Smooth muscle cell (in vitro differentiated cells): ENCODE measurements around the gene RTKN2. TPM values are rescaled to one million over a fixed set of nuclear protein-coding genes. Genes with fewer than 3 reads are reported as not detected.
A peak's percentile ranks its signal among the peaks of the same experiment; 100 is the strongest.
"Not testable (repeated sequence)": the region's sequence is repeated elsewhere in the genome, so short reads cannot be mapped to it uniquely, and the experiment has no call there.

Experiments used
- DNase-seq: peaks from one replicate; lab custom pipeline; 2025; ENCODE audit not compliant: unreplicated experiment; lab: John Stamatoyannopoulos, UW
- H2AFZ ChIP-seq: fragments of 200-600 bp; sonication (generic); 2 replicates; pipeline ENCODE4 v1.6.0; 2016; ENCODE audit warnings: antibody characterized with exemption, low read depth, mild to moderate bottlenecking
- H3F3A ChIP-seq: fragments of 200-600 bp; sonication (generic); 2 replicates; pipeline ENCODE4 v1.6.0; 2017; ENCODE audit warnings: antibody characterized with exemption, low read depth
- H3K27ac ChIP-seq: fragments of 200-600 bp; sonication (generic); 2 replicates; pipeline ENCODE4 v1.5.1; 2016; ENCODE audit warnings: low read depth, mild to moderate bottlenecking
- H3K27me3 ChIP-seq: fragments of 200-600 bp; sonication (generic); 2 replicates; pipeline ENCODE4 v1.6.1; 2016; ENCODE audit warnings: low read depth, mild to moderate bottlenecking
- H3K36me3 ChIP-seq: fragments of 200-600 bp; sonication (generic); 2 replicates; pipeline ENCODE4 v1.5.1; 2016; ENCODE audit warnings: low read depth
- H3K4me1 ChIP-seq: fragments of 200-600 bp; sonication (generic); 2 replicates; pipeline ENCODE4 v1.5.1; 2016; ENCODE audit warnings: low read depth
- H3K4me2 ChIP-seq: fragments of 200-600 bp; sonication (generic); 2 replicates; pipeline ENCODE4 v1.6.0; 2016; ENCODE audit warnings: mild to moderate bottlenecking
- H3K4me3 ChIP-seq: fragments of 200-600 bp; sonication (generic); 2 replicates; pipeline ENCODE4 v1.5.1; 2016; ENCODE audit warnings: mild to moderate bottlenecking
- H3K79me2 ChIP-seq: fragments of 200-600 bp; sonication (generic); 2 replicates; pipeline ENCODE4 v1.6.0; 2016; ENCODE audit warnings: low read depth, mild to moderate bottlenecking
- H3K9ac ChIP-seq: fragments of 200-600 bp; sonication (generic); 2 replicates; pipeline ENCODE4 v1.6.0; 2016; ENCODE audit warnings: low read depth
- H3K9me3 ChIP-seq: fragments of 200-600 bp; sonication (generic); replicated peaks from 2 replicates; pipeline ENCODE4 v1.5.1; 2016; ENCODE audit warnings: low read depth
- H4K20me1 ChIP-seq: fragments of 200-600 bp; sonication (generic); 2 replicates; pipeline ENCODE4 v1.6.0; 2016; ENCODE audit warnings: low read depth
- CTCF ChIP-seq: fragments of 200-600 bp; sonication (generic); IDR thresholded peaks from 2 replicates; pipeline ENCODE4 v1.5.1; 2017; ENCODE audit warnings: borderline replicate concordance, mild to moderate bottlenecking, antibody characterized with exemption; ENCODE audit not compliant: insufficient read depth, poor library complexity, severe bottlenecking
- WGBS: methylation state at CpG from one replicate; pipeline ENCODE4 v1.1.7; 2016; ENCODE audit warnings: low lambda C conversion rate; 5-methylcytosine and 5-hydroxymethylcytosine counted together
- polyA plus RNA-seq: library from polyadenylated mRNA; unstranded; fragments of >200 nt; fragmentation: Nextera tagmentation; extraction: Ambion mirVana; gene quantifications from 2 replicates; pipeline ENCODE4 v1.2.1, GENCODE V29; 2016
- total RNA-seq: library from RNA; depleted of rRNA; stranded (reverse); fragments of >200 nt; gene quantifications from 2 replicates; pipeline ENCODE4 v1.2.3, GENCODE V29; 2014

RTKN2 gene
- total and polyA plus RNA-seq, 2 experiments from 2014 or later, result 1.6 to 4.9 TPM

GRCh38 chr10:62303922-62304321, 35.3 kb upstream of the RTKN2 start:
- no peak overlapping the region for H2AFZ ChIP-seq
- H3K9me3 ChIP-seq, result no peaks in the 10 kb centered on the region
- no peaks in the 10 kb centered on the region for H3K36me3 ChIP-seq
- H3K4me1 ChIP-seq, result no peaks in the 10 kb centered on the region
- no peak overlapping the region for H3K4me3 ChIP-seq
- H3K79me2 ChIP-seq, result no peaks in the 10 kb centered on the region
- no peak for DNase-seq
- H3K27me3 ChIP-seq, result no peaks in the 10 kb centered on the region
- TF ChIP-seq CTCF, result no peak
- no peak overlapping the region for H3K27ac ChIP-seq
- H3K9ac ChIP-seq, result no peak overlapping the region
- 96% methylated on average over 7 of the region's 7 CpGs for WGBS
- H3F3A ChIP-seq, result no peaks in the 10 kb centered on the region
- no peak overlapping the region for H3K4me2 ChIP-seq
- no peaks in the 10 kb centered on the region for H4K20me1 ChIP-seq

GRCh38 chr10:62302760-62303159, 34.1 kb upstream of the RTKN2 start:
- Histone ChIP-seq H3K9me3 (no peaks in the 10 kb centered on the region), H4K20me1 (no peaks in the 10 kb centered on the region), H3K27ac (no peak overlapping the region), H3K4me1 (no peaks in the 10 kb centered on the region), H2AFZ (peak overlapping the region; percentile 15), H3K9ac (no peak overlapping the region), H3F3A (no peaks in the 10 kb centered on the region), H3K4me2 (no peak overlapping the region), H3K79me2 (no peaks in the 10 kb centered on the region), H3K27me3 (no peaks in the 10 kb centered on the region), H3K36me3 (no peaks in the 10 kb centered on the region), H3K4me3 (no peak overlapping the region)
- no peak for DNase-seq
- TF ChIP-seq CTCF, result no peak
- 86% methylated on average over 4 of the region's 4 CpGs for WGBS

- DNase-seq, result no peak
- no peak overlapping the region for H3K4me2 ChIP-seq
- TF ChIP-seq CTCF, result no peak
- no peaks in the 10 kb centered on the region for H4K20me1 ChIP-seq
- no peaks in the 10 kb centered on the region for H3K9me3 ChIP-seq
- H2AFZ ChIP-seq, result no peak overlapping the region
- no peaks in the 10 kb centered on the region for H3K79me2 ChIP-seq
- no peak overlapping the region for H3K27ac ChIP-seq
- no peak overlapping the region for H3K9ac ChIP-seq
- 74% methylated on average over 5 of the region's 5 CpGs for whole genome bisulfite sequencing
- H3K4me1 ChIP-seq, result no peaks in the 10 kb centered on the region
- peaks cover 9% of the 10 kb centered on the region for H3K27me3 ChIP-seq
- no peaks in the 10 kb centered on the region for H3F3A ChIP-seq
- no peaks in the 10 kb centered on the region for H3K36me3 ChIP-seq
- H3K4me3 ChIP-seq, result no peak overlapping the region
Observed at GRCh38 chr10:62297857-62298256, 29.2 kb upstream of the RTKN2 start.

GRCh38 chr10:62284221-62284620, 15.6 kb upstream of the RTKN2 start:
- H3K4me2 ChIP-seq, result no peak overlapping the region
- H3K9me3 ChIP-seq, result no peaks in the 10 kb centered on the region
- H3K79me2 ChIP-seq, result no peaks in the 10 kb centered on the region
- H3F3A ChIP-seq, result no peaks in the 10 kb centered on the region
- no peak for DNase-seq
- no peak overlapping the region for H3K27ac ChIP-seq
- H3K9ac ChIP-seq, result no peak overlapping the region
- peaks cover 6% of the 10 kb centered on the region for H3K27me3 ChIP-seq
- no peak overlapping the region for H3K4me3 ChIP-seq
- no peaks in the 10 kb centered on the region for H3K36me3 ChIP-seq
- no peaks in the 10 kb centered on the region for H4K20me1 ChIP-seq
- H3K4me1 ChIP-seq, result no peaks in the 10 kb centered on the region
- H2AFZ ChIP-seq, result no peak overlapping the region
- no peak for TF ChIP-seq CTCF

GRCh38 chr10:62281348-62281747, 12.7 kb upstream of the RTKN2 start:
- not testable (repeated sequence) for H3K27ac ChIP-seq, H3K27me3 ChIP-seq, H3K4me1 ChIP-seq, H2AFZ ChIP-seq, H3K9me3 ChIP-seq, H3K36me3 ChIP-seq, H3K4me3 ChIP-seq, DNase-seq, H3K79me2 ChIP-seq, H3K4me2 ChIP-seq, H3K9ac ChIP-seq, H3F3A ChIP-seq, H4K20me1 ChIP-seq
- WGBS, result 96% methylated on average over 24 of the region's 24 CpGs

- H3K9ac ChIP-seq, H3K9me3 ChIP-seq, DNase-seq, H3K4me3 ChIP-seq, H3K36me3 ChIP-seq, H3K4me1 ChIP-seq, H3F3A ChIP-seq, H4K20me1 ChIP-seq, H3K79me2 ChIP-seq, H3K27me3 ChIP-seq, H3K27ac ChIP-seq, H3K4me2 ChIP-seq, H2AFZ ChIP-seq: not testable (repeated sequence)
- WGBS, result 97% methylated on average over 22 of the region's 28 CpGs
Observed at GRCh38 chr10:62280392-62280791, 11.7 kb upstream of the RTKN2 start.
